H1 (cell line): ENCODE results near the gene NKX6-1. TPM values are rescaled to one million over a fixed set of nuclear protein-coding genes. Genes with fewer than 3 reads are reported as not detected.

Experiments
- BRCA1 ChIP-seq: IDR thresholded peaks from 2 replicates; pipeline ENCODE4 v1.6.1; 2012; ENCODE audit warnings: low read depth, low read length, improper control_type of control experiment
- CHD7 ChIP-seq: fragments of 300-600 bp; sonication (generic); IDR thresholded peaks from 2 replicates; pipeline ENCODE4 v1.7.1; 2012; ENCODE audit warnings: low read length, moderate library complexity, mild to moderate bottlenecking, inconsistent platforms; ENCODE audit not compliant: insufficient replicate concordance
- KDM4A ChIP-seq: IDR thresholded peaks from one replicate; pipeline ENCODE4 v1.7.1; 2012; ENCODE audit warnings: low read depth, mild to moderate bottlenecking, moderate library complexity, low read length, inconsistent platforms; ENCODE audit not compliant: severe bottlenecking
- POLR2AphosphoS5 ChIP-seq: IDR thresholded peaks from 2 replicates; pipeline ENCODE4 v1.6.1; 2011; ENCODE audit warnings: low read depth, low read length
- POU5F1 ChIP-seq: IDR thresholded peaks from 2 replicates; pipeline ENCODE4 v1.6.1; 2011; ENCODE audit warnings: low read depth, mild to moderate bottlenecking, low read length, moderate library complexity
- RFX5 ChIP-seq: IDR thresholded peaks from 2 replicates; pipeline ENCODE4 v1.6.1; 2011; ENCODE audit warnings: low read depth, low read length, improper control_type of control experiment, borderline replicate concordance
- SIX5 ChIP-seq: IDR thresholded peaks from 2 replicates; pipeline ENCODE4 v1.6.1; 2011; ENCODE audit warnings: mild to moderate bottlenecking, low read depth, low read length
- ZNF274 ChIP-seq: IDR thresholded peaks from 2 replicates; pipeline ENCODE4 v1.7.0; 2012; ENCODE audit warnings: low read length, borderline replicate concordance; ENCODE audit errors: extremely low read depth
- polyA plus RNA-seq, 7 experiments: library from polyadenylated mRNA; depleted of rRNA in 3 of 7; stranded (reverse) in 5 of 7; unstranded in 2 of 7; fragments of >200 nt in 5 of 7; fragments of 200-250 nt in 2 of 7; gene quantifications; 1 replicate in 5 of 7; 2 replicates in 1 of 7; 4 replicates in 1 of 7; pipeline versions ENCODE4 v1.2.1 to v1.2.3, GENCODE V29; 2011 to 2013; ENCODE audit warnings: missing spikeins in 2 of 7, mixed read lengths in 2 of 7
- total RNA-seq: library from RNA; stranded (reverse); fragmentation: NEBNext Ultra II Directional; extraction: Animal tissue kit (Norgen Biotek cat#: 25700); gene quantifications from 2 replicates; pipeline ENCODE4 v1.2.1, GENCODE V29; 2021

The NKX6-1 gene
- total and polyA plus RNA-seq, 2 of the 8 experiments (the other 6 are each of a cell fraction or from before 2014, with no cell fraction given) = 0.03 to 0.45 TPM

GRCh38 chr4:84507941-84508340 lies 8.8 kb upstream of the NKX6-1 start (continued):
- TF ChIP-seq CHD7 (no peak), BRCA1 (no peak), POLR2AphosphoS5 (no peak), POU5F1 (no peak), RFX5 (no peak), ZNF274 (no peak), SIX5 (no peak), KDM4A (no peak)
